OCI-M1 (cell line): ENCODE data around the gene TEX35.
"Not testable (repeated sequence)": the region's sequence is repeated elsewhere in the genome, so short reads cannot be mapped to it uniquely, and the experiment has no call there.

Experiments
- DNase-seq: peaks from one replicate; lab custom pipeline; 2025; lab: John Stamatoyannopoulos, UW

The TEX35 gene

DNA sequence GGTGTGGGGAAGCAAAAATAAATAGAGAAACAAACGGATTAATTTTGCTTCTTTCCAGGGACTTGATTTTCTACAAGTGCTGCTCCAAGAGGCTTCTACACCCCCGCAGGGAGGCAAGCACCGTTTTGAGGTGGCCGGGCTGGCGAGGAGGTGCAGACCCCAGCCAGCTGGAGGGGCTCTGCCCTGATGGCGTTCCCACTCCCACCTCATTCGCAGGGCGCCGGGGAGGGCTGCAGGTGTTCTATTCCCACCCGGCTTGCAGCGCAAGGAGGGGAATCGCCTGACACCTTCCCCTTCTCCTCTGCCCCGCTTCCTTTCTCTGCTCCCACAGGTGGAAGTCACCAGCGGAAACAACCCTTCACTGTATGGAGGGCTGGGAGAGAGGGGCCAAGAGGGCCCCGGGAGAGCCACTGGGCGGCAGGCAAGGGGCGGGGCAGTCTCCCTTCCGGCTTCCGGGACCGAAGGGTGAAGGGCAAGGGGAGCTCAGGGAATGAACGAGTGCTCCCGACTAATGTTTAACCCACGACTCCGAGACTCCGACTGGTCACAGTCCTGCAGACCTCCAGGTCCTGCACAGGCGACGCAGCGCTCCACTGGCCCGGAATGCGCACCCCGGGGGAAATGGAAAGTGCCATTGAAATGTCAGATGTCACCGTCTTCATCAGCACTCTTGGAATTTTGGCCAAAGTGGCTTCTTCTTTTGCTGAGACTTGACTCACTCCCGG lies 29.1 kb downstream of the TEX35 start:
- peak; percentile 50 for DNase-seq

DNA sequence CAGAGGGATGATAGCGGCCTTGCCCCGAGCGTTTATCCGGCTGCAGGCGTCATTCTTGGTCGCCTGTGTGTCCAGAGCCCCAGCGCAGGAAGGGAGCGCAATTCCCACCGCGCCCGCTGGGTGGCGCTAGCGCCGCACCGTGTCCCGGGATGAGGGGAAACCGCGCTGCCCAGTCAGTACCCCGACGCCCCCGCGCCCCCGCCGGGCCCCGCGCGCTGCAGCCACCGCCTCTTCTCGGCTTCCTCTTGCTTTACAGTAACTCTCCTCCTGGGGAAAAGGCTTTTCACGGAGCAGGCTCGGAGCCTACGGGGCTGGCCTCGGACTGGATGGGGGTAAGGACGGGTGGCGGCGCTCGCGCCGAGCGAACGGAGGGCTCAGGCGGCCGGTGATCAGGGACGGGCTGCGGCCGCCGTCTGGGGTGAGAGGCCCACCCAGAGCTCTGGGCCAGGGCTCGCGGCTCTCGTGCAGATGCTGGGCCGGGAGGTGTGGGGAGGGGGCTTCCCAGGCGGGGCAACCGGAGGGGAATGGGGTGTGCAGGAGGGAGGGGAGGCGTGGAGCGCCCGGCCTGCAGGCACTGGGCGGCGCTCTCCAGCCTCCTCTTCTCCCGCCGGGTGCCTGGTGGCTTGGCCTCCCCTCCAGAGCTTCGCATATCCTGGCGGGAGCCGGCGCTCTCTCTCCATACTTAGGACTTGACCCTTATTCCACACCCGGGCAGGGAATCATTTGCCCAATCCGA lies 29.8 kb downstream of the TEX35 start:
- peak; percentile 93 for DNase-seq

DNA sequence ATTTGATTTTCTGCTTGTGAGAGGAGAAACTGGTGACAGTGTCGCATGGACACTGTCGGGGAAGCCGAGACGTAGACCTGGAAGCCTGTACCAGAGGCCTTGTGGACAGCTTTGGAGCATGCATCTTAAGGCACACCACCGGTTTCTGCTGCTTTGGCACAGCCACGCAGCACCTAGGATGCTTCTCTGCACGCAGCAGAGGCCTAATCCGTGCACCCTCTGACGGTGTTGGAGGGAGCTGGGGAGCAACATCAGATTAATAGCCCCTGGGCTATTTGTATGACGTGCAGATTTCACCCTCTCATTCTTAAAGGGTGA lies 30.3 kb downstream of the TEX35 start:
- no peak for DNase-seq

DNA sequence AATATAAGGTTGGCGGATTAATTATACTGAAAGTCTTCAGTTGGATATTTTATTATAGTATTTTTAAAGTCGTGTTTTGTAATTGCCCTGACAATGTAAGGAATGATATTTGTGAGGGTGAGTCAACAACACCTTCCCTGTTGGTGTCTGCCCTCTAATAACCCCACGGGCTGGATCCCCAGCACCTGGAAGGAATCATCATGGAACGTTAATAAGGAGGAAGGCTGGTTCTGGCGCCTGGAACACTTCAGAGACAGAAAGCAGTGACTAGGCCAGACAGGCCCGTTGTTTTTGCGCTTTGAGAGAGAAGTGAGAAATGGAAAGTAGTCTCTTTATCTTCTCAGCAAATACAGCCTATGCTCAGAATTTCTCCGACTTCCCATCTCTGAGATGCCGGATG lies 31.6 kb downstream of the TEX35 start:
- no peak for DNase-seq

DNA sequence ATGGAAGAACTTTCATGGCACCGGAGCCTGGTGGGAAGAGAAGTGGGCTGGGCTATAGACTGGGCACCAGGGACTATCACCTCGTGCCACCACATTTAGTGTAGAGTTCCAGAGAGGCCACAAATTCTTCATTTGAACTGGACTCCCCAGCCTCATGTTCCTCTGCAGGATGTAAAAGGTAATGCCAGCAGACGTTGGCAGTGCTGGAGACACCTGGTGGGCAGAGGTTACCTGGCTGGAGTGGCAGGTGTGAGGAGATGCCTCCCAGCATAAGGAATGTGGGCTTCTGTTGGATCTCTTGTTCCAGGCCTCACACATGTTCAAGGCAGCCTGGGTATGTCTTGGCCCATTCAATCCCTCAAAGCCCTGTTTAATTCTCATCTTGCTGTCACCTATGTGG lies 35.2 kb downstream of the TEX35 start:
- no peak for DNase-seq

DNA sequence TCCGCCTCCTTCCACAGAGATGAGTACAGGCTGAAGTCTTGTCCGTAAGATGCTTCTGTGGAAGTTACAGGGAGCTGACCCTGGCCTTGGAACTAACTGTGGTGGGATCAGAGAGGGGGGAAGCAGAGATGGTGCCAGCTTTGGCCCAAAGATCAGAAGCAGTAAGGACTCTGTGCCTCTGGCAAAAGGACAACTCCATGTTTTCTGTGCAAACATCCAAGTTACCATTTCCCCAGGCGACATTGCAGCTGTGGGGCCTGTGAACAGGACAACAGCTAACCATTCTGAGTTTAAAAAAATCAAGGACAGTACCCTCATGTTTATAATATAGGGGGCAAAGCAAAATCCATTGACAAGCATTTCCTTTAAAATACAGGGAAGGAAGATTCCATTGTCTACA lies 38.4 kb downstream of the TEX35 start:
- DNase-seq, result no peak

DNA sequence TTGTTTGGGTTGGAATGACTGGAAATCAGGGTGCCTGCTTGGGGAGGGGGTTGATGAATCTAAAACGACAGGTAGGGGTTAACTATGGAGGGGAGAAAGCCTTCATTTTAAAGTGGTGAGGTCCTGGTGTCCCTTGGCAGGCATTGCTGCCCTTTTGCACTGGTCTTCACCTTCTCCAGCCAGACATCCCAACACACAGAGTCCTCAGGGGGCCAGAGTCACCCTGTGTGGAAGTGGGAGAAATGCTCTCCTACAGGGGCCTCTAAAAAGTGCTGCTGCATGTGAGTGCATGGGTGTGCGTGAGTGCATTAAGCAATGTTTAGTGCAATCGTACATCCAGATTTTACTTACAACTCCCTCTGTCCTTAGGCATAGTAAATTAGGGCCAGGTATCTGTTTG lies 39.0 kb downstream of the TEX35 start:
- no peak for DNase-seq

DNA sequence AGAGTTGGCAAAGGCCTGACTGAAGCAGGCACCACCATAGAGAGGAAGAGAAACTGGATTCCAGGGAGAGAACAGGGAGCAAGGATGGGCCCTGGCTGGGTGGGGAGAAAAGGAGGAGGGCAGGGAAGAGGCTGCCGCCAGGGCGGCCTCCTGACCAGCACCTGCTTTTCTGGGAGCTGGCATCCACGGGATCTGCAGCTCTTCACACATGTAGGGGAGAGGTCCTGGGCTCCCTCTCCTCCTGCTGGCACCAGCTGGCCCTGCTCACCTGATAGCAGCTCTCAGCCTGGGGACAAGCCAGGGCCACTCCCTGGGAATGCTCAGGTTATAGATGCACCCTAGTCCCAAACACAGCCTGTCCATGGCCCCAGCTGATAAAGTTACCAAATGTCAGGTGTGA lies 39.9 kb downstream of the TEX35 start:
- no peak for DNase-seq

DNA sequence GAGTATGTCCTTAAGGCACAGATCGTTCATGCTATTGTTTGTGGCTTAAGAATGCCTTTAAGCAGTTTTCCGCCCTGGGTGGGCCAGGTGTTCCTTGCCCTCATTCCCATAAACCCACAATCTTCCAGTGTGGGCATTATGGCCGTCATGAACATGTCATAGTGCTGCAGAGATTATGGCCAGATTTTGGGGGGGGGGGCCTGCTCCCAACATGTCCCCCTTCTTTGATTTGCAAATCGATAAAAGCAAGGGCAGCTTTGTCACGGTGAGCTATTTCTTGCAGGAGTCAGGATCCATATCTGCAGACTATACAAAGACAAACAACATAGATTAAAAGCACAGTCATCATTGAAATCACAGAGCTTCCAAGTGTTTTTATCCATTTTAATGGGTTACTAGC lies 41.4 kb downstream of the TEX35 start:
- not testable (repeated sequence) for DNase-seq

DNA sequence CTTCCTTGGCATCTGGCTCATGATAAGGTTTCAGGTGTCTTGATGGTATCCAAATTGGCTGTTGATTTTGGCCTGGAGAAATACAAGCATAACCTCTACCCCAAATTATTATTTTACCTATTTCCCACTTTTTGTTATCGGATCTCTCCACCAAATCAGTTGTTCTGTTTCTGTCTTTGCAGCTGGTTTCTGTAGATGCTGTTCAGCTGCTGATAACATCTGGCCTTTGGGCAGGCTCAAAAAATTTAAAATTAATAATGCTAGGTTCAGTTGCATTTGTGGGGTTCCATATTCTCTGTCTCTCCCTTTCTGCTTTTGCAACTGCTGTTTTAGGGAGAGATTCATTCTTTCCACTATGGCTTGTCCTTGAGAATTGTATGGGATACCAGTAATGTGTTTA lies 42.7 kb downstream of the TEX35 start:
- DNase-seq, result not testable (repeated sequence)

DNA sequence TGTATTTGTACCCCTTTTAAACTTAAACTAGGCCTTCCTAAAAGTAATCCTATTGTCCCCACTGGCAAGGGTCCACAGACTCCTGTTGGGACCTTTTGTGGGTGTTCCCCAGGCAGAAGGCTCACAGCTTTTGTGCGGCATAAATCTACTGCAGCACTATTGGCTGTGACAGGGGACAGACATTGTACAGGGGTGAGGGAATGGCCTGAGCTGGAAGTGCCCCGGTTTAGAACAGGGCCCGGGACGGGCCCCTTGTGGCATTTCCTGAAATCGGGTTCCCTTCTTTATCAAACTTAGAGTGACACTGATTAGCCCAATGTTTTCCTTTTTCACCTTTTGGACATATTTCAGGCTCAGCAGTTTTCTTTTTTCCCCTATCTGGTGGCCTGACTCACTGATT lies 45.9 kb downstream of the TEX35 start:
- not testable (repeated sequence) for DNase-seq

DNA sequence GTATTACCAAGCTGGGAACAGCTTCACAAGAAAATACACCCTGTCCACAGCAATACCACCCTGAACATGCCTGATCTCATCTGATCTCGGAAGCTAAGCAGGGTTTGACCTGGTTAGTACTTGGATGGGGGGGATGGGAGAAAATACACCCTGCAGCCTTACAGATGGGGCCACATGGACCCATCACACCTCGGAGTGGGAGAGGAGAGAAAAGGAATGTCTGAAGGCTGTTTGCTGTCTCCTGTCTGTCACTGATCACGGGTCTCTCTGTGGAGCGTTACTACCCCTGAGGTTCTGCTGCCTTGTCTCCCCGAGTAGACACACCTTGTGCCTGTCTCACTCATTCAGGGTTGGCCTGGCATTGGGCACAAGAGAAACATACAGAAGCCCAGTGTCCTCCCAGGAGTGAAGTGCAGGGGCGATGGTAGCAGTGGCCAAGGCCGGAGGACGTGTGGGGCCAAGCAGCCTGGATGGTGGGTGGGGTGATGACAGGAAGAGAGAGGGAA lies 48.0 kb downstream of the TEX35 start:
- no peak for DNase-seq

DNA sequence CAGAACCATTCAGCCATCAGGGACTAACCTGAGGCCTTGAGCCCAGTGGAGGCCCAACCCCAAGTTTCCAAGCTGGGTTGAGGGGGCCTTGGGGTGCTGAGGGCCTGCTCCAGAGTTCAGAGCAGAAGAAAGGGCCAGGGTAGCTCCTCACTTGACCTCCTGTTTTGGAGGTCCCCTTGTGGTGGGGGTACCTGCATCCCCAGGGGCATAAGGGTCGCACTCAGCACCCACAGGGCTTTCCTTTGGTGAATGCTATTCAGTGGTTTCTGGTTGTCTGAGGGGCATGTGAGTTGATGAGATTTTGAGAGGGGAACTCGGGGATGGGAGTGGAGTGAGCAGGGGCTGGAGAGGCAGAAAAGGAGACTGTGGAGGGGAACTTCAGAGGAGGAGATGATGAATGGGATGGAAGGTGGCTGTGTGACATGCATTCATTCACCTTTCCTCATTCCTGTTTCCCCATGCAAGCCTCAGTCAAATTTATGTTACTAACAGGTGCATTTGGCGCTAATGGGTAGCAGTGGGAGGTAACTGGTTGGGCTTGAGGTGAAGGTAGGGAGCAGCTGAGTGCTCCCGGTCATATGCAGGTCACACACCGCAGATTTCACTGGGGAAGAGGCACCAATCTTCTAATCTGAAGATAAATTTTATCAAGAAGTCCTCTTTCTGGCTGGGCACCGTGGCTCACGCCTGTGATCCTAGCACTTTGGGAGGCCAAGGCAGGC lies 50.4 kb downstream of the TEX35 start:
- no peak for DNase-seq

DNA sequence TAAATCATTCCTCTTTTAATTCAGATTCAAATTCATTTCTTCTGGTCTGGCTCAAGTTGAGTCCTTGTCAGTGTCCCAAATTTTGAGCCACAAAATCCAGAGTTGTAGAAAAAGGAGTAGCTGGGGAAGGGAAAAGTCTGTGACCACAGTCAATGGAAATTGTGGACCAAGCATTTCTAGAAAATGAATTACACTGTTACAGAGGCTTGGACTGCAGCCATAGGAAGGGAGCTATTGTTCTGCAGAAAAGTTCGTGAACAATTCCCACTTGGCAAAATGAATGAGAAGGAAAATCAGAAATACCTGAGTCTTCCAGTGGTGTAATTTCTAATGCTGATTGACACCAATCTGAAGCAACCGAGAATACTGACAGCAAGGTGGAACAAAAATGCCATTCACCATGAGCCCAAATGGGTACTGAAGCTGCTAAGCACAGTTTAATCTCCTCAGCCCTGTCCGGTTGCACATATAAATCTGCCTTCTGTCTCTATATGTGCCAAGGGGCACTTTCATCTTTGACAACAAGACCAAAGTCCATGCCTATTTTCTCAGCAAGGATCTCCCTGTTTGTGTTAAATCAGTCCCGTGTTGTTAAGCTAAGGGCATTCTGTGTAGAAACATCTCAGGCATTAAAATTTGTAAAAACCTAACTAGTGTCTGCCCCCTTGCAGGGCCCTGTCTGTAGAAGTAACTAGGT lies 51.3 kb downstream of the TEX35 start:
- DNase-seq, result no peak

DNA sequence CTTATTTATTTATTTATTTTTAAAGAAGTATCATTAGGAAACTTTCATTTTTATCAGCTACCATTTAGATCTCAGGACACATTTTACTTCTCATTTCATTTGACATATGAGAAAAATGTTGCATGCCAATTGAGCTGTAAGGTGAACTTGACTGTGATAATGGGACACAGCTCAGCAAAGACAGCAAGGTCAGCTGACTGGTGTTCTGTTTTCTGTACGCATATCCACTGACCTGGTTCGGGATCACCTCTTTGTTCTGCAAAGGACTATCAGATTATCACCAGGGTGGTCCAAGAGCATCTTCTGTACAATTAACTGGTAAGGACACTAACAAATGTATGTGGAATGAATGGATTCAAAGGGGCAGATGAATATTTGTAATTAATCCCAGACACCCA lies 51.9 kb downstream of the TEX35 start:
- DNase-seq, result no peak

DNA sequence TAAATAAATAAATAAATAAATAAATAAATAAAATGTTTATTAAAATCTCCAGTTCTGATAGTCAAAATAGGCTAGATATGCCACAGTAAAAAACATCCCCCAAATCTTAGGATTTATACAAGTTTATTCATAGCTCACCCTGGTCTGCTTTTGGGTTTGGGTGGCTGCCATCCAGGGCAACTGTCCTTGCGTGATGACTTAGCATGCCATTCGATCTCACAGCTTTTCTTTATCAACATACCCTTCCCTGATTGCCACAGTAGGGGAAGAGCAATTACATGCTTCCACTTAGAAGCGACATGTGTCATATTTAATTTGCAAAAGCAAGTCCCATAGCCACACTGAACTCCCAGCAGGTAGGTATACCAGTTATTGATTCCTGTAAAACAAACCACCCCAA lies 52.7 kb downstream of the TEX35 start:
- no peak for DNase-seq

DNA sequence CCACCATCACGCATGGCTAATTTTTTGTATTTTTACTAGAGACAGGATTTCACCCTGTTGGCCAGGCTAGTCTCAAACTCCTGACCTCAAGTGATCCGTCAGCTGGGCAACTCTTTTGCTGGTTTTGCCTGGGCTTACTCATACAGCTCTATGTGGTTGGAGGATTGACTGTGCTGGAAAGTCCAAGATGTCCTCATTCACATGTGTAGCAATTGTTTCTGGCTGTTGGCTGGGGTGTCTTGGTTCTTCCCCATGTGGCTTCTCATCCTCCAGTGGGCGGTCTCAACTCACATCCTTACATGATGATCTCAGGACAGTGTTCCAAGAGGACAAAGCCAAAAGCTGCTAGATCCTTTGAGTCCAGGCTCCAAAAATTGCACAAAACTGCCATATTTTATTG lies 53.3 kb downstream of the TEX35 start:
- DNase-seq, result no peak

DNA sequence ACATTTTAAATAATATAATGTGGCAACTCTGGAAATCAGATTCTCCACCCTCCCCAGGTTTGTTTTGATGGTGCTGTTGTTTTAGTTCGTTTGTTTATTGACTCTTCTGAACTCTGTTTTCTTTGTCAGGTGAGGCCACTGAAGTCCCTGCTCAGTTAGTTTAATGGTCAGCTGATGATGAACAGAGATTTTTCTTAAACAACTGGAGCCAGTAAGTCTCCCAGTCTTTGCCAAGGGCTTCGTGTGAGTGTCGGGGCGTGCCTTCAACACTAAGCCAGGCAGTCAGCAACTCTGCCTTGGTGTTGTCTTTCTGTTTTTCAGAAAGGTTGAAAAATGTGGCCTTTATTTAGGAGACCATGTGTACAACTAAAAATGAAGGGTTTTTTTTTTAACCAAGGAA lies 58.9 kb downstream of the TEX35 start:
- no peak for DNase-seq
